Measurements from ENCODE around the gene SALL3.

The SALL3 gene

GRCh38 chr18:79006106-79006795, 26.6 kb downstream of the SALL3 start:
- DNase-seq (ENCODE audit: low spot score), result no peak

- no peak for DNase-seq (ENCODE audit: low spot score)
Observed at GRCh38 chr18:79007440-79007839, 27.8 kb downstream of the SALL3 start.

GRCh38 chr18:79008356-79008940, 28.8 kb downstream of the SALL3 start:
- DNase-seq (ENCODE audit: low spot score), result no peak

- no peak for DNase-seq (ENCODE audit: low spot score)
Observed at GRCh38 chr18:79010802-79011201, 31.2 kb downstream of the SALL3 start.

DNA sequence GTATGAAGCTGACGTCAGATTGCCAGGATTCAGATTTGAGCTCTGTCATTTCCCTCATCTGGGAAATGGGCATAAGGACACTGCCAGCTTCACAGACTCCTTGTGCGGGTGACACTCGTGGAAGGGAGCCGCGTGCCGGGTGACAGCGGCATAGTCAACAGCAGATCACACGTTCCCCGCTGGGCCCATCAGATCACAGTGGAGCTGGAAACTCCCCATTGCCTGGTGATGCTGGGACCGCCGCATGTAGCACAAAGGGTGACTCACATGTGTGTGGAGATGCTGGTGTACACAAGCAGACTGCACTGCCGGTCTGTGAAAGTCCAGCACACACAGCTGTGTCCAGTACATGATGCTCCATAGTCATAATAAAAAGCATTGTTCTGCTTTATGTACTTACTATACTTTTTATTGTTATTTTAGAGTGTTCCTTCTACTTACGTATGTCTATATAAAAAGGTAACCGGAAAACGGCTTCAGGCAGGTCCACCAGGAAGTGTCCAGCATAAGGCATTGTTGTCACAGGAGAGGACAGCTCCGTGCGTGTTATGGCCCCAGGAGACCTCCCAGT, 31.8 kb downstream of the SALL3 start:
- no peak for DNase-seq (ENCODE audit: low spot score)

GRCh38 chr18:79013869-79014268, 34.3 kb downstream of the SALL3 start:
- DNase-seq (ENCODE audit: low spot score), result no peak

DNA sequence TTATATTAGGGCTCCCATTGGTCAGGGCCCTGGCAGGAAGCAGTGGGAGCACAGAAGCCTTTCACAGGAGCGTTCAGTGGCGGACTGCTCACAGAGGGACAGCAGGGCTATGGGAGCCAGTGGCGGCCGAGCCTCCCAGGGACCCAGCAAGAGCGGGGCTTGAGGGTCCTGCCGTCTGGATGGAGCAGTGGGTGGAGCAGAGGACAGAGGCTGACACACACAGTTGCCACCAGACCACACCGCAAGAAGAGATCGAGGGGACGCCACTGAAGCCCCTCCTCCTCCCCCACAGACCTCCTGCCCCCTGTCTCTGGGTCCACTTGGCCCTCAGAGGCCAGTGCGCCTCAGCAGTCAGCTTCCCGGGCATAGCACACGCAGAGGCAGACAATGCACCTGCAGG, 39.3 kb downstream of the SALL3 start:
- no peak for DNase-seq (ENCODE audit: low spot score)

DNA sequence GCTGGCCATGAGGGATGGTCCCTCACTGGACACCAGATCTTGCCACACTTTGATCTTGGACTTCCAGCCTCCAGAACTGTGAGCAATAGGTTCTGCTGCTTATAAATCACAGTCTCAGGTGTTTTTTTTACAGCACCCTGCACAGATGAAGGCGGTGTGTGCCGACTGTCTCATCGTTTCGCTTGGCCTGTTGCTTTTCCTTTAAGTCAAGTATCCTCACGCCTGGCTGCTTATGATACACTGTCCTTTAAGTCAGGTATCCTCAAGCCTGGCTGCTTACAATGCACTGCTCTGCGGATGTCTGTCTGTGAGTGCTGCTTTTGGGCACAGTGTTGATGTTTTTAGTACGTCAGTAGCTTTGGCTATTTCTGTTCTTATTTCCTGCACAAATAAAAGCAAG, 40.3 kb downstream of the SALL3 start:
- no peak for DNase-seq (ENCODE audit: low spot score)

DNA sequence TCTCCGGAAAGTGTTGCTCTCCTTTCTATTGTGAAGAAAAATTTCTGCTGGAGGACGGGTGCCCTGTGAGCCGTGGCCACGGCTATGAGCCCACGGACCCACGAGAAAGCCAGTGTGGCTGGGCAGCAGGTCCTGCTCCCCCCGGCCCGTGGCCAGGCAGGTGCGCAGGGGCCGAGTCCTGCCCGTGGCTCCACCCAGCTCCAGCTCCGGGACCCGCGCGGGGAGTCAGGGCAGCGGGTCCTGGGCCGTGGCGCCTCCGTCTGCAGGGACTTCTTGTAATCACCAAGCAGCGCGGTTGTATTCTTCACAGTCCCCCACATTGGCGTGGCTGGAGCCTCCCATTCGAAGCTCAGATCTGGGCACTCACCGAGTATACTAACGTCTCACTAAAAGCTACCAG, 43.0 kb downstream of the SALL3 start:
- DNase-seq (ENCODE audit: low spot score), result no peak

- no peak for DNase-seq (ENCODE audit: low spot score)
Observed at GRCh38 chr18:79026491-79026890, 46.9 kb downstream of the SALL3 start.

DNA sequence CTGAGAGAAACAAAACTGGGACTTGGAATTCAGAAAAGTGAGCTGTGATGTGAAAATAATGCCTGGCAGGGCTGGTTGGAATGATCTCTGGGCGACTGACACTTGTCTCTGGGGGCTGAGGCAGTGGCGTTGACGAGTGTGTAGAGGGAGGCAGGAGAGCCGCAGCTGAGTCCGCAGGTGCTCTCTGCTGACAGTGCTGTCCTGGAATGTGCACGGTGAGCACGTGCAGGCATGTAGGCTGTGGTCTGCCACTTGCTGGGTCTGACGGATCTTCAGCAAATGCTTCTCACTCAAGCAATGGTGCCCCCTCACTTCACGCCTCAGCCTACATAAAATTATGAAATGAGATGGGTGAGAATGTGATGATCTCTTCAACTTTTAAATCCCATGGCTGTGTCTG, 51.1 kb downstream of the SALL3 start:
- DNase-seq (ENCODE audit: low spot score), result no peak

- no peak for DNase-seq (ENCODE audit: low spot score)
Observed at GRCh38 chr18:79042276-79042675, 62.7 kb downstream of the SALL3 start.

- DNase-seq (ENCODE audit: low spot score), result no peak
Observed at GRCh38 chr18:79043288-79043687, 63.7 kb downstream of the SALL3 start.

DNA sequence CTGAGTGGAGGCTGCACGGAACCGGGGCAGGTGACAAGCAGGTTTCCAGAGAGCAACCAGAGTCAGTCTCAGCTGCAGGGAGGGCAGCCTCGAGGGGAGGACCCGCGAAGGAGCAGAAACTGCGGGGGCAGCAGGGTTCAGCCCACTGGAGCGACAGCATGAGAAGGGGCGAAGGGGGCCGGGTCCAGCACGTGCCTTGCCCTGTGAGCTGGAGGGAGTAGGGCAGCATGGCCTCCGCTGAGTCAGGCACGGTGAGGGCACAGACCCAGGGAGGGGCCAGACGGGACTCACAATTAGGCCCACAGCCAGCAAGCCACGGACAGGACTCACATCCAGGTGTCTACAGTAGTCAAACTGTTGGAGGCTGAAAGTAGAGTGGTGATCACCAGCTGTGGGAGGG, 66.9 kb downstream of the SALL3 start:
- no peak for DNase-seq (ENCODE audit: low spot score)

- DNase-seq (ENCODE audit: low spot score), result no peak
Observed at GRCh38 chr18:79047556-79048244, 68.1 kb downstream of the SALL3 start.

DNA sequence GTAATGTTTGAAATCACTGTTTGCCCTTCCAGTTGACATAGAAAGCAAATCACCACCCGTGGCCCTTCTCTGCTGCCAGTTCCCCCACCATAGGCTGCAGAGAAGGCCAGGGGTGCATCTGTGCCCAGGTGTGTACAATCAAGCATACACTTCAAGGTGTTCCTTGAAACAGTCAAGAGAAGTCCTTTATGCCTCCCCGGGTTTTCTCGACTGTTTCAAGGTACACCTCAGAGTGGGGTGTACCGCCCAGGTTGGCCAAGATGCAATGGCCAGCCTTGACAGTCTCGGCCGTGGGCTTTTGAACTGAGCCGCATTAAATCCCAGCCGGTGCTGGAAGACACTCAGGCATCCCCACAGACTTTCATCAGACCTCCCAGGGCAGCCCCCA, 68.6 kb downstream of the SALL3 start:
- no peak for DNase-seq (ENCODE audit: low spot score)

DNA sequence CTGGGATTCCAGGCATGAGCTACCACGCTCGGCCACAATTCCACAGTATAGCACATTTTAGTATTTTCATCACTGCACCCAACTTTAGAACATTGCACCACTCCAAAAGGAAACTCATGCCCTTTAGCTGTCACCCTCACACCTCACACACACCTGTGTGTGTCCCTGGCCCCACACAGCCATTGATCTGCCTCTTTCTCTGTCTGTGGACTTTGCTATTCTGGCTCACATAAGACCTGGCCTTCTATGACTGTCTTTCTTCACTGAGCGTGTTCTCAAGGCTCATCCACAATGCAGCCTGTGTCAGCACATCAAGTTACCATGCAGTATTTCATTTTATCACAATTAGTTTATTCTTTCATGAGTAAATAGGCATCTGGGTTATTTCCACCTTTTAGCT, 69.9 kb downstream of the SALL3 start:
- DNase-seq (ENCODE audit: low spot score), result no peak

Data from kidney capillary endothelial cell (primary cell).